OCI-M1 (cell line): ENCODE data around the gene CA7.
A peak's percentile ranks its signal among the peaks of the same experiment; 100 is the strongest.

ENCODE experiments used
- DNase-seq: peaks from one replicate; lab custom pipeline; 2025; lab: John Stamatoyannopoulos, UW

The CA7 gene

GRCh38 chr16:66844342-66845079 lies at the start of gene CA7:
Gene CA7, plus strand, starts transcription at chr16:66844414. Its CDS starts 74 bp downstream, at chr16:66844488.
- no peak for DNase-seq

GRCh38 chr16:66798161-66798560 lies 46.1 kb upstream of the CA7 start:
- DNase-seq: no peak

- no peak for DNase-seq
These were observed 43.4 kb upstream of the CA7 start for GRCh38 chr16:66800856-66801255.

GRCh38 chr16:66801320-66802105 lies 42.7 kb upstream of the CA7 start, which contains the start of gene TERB1:
Gene TERB1, minus strand, starts transcription at chr16:66801584. Its CDS starts 4,786 bp downstream, at chr16:66796798.
- DNase-seq: no peak

- DNase-seq: no peak
These were observed 42.1 kb upstream of the CA7 start for GRCh38 chr16:66802159-66802558.

GRCh38 chr16:66809765-66810164 lies 34.4 kb upstream of the CA7 start:
- no peak for DNase-seq

GRCh38 chr16:66810391-66810790 lies 33.8 kb upstream of the CA7 start:
- no peak for DNase-seq

GRCh38 chr16:66811043-66811442 lies 33.2 kb upstream of the CA7 start:
- DNase-seq: no peak

GRCh38 chr16:66814734-66815133 lies 29.5 kb upstream of the CA7 start:
- DNase-seq: no peak

- no peak for DNase-seq
These were observed 20.2 kb upstream of the CA7 start for GRCh38 chr16:66824006-66824405.

- peak; percentile 94 for DNase-seq
These were observed 13.5 kb upstream of the CA7 start, which contains the start of gene NAE1 for GRCh38 chr16:66830422-66831404. Gene NAE1, minus strand, starts transcription at chr16:66830976. Its CDS starts 77 bp downstream, at chr16:66830899.

GRCh38 chr16:66832190-66832589 lies 12.0 kb upstream of the CA7 start:
- no peak for DNase-seq

- DNase-seq: peak; percentile 13
These were observed 11.4 kb upstream of the CA7 start for GRCh38 chr16:66832661-66833305.

- DNase-seq: no peak
These were observed 9.5 kb upstream of the CA7 start for GRCh38 chr16:66834746-66835145.

- no peak for DNase-seq
These were observed 3.3 kb upstream of the CA7 start for GRCh38 chr16:66840883-66841282.

GRCh38 chr16:66841366-66841765 lies 2.8 kb upstream of the CA7 start:
- DNase-seq: no peak

GRCh38 chr16:66842765-66843164 lies 1.4 kb upstream of the CA7 start:
- DNase-seq: no peak

GRCh38 chr16:66843191-66843590 lies 1.0 kb upstream of the CA7 start:
- DNase-seq: no peak

GRCh38 chr16:66844009-66844341 lies 239 bp upstream of the CA7 start:
- DNase-seq: no peak

- no peak for DNase-seq
These were observed 831 bp downstream of the CA7 start for GRCh38 chr16:66845080-66845410.

- DNase-seq: no peak
These were observed 1.6 kb downstream of the CA7 start for GRCh38 chr16:66845791-66846221.

- DNase-seq: no peak
These were observed 2.1 kb downstream of the CA7 start for GRCh38 chr16:66846266-66846665.
